Activated naive CD4-positive, alpha-beta T cell (primary cell): ENCODE results near the gene ADAM11.

Experiments
- DNase-seq, 4 experiments: peaks; one replicate each; lab custom pipeline; 2025; lab: John Stamatoyannopoulos, UW

The ADAM11 gene

DNA sequence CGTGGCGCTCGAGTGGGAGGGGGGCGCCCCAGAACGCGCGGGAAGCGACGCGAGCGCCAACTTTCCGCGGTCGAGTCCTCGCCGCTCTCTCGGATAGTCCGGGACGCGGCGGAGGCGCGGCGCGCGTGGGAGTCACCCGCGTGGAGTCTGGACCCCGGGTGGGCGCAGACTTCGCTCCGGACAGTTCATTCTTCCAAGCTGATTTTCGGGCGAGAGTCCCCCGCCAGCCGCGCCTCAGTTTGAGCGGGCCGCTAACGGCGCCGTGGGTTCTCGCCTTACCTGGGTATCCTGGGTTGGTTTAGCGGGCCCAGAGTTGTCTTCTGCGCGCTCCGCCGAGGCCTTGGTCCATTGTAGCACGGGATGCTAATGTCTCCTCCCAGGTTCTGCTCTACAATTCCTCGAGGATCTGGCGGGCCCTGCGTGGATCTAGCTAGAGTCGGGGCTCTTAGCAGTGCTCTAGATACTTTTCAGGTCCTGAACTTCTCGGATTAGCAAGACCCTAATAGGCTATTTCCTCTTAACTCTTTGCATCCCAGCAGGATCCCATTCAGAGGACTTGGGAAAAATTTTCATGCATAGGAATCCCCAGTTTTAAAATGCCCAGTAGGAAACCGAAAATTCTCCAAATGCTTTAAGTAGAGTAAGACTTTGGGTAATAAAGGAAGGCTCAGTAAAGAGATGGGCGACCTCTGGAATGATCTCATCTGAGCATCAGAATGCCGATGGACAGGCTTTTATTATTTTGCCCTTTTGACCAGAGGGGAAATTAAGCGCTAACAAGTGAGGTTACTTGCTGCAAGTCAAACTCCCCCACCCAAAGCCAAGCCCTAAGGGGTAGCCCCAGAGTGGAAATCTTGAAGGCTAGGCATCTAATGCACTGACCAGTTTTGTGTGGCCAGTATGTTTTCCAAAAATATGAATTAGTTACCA, 71.8 kb downstream of the ADAM11 start:
- DNase-seq: no peak

DNA sequence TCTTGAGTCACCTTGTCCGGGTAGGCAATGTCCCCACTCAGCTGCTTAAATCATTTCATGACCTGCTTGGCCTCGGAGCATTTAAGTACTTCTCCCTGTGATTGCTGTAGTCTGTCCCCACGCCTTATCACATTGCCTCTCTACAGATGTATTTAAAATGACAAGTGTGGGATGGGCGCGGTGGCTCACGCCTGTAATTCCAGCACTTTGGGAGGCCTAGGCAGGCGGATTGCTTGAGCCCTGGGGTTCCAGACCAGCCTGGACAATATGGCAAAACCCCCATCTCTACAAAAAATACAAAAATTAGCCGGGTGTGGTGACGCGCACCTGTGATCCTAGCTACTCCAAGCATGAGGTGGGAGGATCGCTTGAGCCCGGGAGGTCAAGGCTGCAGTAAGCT, 72.6 kb downstream of the ADAM11 start:
- no peak for DNase-seq
